ENCODE measurements around the gene USP24.
A peak's percentile ranks its signal among the peaks of the same experiment; 100 is the strongest.

USP24 gene

DNA sequence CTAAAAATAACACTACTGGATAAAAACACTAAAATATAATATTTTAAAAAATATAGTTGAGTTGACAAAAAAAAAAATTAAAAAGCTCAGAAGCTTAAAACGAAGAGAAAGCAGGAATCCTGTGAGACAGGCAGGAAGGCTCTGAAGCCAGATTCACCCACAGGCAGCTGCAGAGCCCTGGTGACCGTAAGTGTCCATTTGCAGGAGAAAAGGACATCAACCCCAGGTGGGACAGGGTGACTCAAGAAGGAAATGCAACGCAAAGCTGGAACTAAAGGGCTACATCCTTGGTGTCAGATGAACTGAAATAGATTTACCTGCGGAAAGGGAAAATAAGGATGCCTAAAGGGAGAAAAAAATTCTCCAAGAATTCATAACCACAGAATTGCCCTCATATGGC is 46.8 kb downstream of the USP24 start:
- no peaks in the 10 kb centered on the region for H3K27me3 Mint-ChIP-seq (ENCODE audit: low read depth)
- peaks cover 14% of the 10 kb centered on the region for H3K4me1 Mint-ChIP-seq
- H3K36me3 Mint-ChIP-seq (ENCODE audit: low read depth) = peaks cover 56% of the 10 kb centered on the region
- no peaks in the 10 kb centered on the region for H3K9me3 Mint-ChIP-seq
- TF ChIP-seq, protein P1, sequence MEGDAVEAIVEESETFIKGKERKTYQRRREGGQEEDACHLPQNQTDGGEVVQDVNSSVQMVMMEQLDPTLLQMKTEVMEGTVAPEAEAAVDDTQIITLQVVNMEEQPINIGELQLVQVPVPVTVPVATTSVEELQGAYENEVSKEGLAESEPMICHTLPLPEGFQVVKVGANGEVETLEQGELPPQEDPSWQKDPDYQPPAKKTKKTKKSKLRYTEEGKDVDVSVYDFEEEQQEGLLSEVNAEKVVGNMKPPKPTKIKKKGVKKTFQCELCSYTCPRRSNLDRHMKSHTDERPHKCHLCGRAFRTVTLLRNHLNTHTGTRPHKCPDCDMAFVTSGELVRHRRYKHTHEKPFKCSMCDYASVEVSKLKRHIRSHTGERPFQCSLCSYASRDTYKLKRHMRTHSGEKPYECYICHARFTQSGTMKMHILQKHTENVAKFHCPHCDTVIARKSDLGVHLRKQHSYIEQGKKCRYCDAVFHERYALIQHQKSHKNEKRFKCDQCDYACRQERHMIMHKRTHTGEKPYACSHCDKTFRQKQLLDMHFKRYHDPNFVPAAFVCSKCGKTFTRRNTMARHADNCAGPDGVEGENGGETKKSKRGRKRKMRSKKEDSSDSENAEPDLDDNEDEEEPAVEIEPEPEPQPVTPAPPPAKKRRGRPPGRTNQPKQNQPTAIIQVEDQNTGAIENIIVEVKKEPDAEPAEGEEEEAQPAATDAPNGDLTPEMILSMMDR (IDR thresholded peaks at IDR 0.05; ENCODE audit: unreplicated experiment in 3 of 3) = no peak
- H3K4me3 Mint-ChIP-seq = no peak overlapping the region
- H3K27ac Mint-ChIP-seq = no peak overlapping the region

DNA sequence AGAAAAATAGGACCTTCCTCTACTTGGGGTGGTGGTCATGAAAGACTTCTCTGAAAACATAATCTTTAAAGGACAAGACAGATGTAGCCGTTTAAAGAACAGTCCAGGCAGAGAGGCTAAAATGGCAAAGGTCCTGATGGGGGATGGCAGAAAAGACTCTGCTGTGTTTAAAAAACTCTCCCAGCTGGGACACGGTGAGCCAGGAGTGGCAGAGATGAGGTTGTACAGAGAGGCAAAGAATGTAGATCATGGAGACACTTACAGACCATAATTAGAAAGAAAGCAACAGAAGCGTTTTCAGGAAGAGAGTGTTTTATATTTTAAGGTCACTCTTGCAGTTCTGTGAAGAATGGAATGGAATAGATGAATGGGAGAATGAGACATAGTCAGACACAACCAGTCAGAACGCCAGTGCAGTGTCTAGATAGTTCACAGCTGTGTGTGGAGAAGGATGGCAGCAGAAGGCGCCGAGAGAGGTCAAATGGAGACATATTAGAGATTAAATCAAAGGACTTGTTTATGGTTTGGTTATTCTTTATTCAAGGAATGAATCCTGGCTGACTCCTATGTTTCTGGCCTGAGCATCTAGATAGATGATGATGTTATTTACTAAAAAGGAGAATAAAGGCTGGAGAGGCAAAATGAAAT is 47.8 kb downstream of the USP24 start:
- no peaks in the 10 kb centered on the region for H3K9me3 Mint-ChIP-seq
- peak overlapping the region in 1 of 3 experiments; percentile 3 for H3K27ac Mint-ChIP-seq
- peaks cover 14% of the 10 kb centered on the region for H3K4me1 Mint-ChIP-seq
- TF ChIP-seq, protein P1 (IDR thresholded peaks at IDR 0.05; ENCODE audit: unreplicated experiment in 3 of 3) = no peak
- H3K36me3 Mint-ChIP-seq (ENCODE audit: low read depth) = peaks cover 55% of the 10 kb centered on the region
- no peaks in the 10 kb centered on the region for H3K27me3 Mint-ChIP-seq (ENCODE audit: low read depth)
- H3K4me3 Mint-ChIP-seq = no peak overlapping the region

DNA sequence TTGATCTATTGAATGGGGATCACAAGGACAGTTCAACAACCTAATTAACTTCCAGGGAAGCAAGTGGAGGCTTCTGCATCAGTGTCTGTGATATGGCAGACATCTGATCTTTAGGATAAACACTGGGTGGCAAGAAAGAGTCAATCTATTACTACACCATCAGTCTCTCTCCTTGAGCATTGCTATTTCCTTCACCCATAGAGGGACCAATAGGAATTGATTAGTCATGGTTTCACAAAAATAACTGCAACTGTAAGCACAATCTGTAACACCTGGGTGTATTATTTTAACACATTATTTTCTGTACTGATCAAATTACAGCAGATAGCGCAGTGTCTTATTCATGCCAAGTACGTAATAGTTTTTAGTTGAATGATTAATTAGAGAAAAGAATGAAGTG is 50.3 kb downstream of the USP24 start:
- Mint-ChIP-seq H3K27ac (no peak overlapping the region), H3K9me3 (no peaks in the 10 kb centered on the region), H3K4me1 (peaks cover 10% of the 10 kb centered on the region), H3K36me3 (ENCODE audit: low read depth) (peaks cover 46% of the 10 kb centered on the region), H3K4me3 (no peak overlapping the region), H3K27me3 (ENCODE audit: low read depth) (no peaks in the 10 kb centered on the region)
- TF ChIP-seq, protein P1 (IDR thresholded peaks at IDR 0.05; ENCODE audit: unreplicated experiment in 3 of 3) = no peak

DNA sequence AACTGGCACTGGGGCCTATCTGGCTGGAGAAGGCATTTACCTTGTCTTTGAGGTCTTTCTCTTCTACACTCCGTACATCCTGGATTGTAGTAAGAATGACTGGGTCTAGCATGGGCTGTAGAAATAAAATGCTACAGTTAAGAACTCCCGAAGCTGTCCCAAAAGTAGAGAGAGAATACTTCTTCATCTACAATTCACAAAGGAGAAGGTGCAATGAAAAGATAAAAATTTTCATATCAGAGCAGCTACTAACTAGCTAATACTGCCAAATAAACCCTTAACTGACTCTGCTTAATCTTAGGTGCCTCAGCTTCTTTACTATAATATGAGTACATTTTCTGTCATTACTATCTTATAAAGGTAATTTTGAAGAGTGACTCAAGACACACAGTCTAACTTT is 55.6 kb downstream of the USP24 start:
- Mint-ChIP-seq H3K9me3 (no peaks in the 10 kb centered on the region), H3K36me3 (ENCODE audit: low read depth) (peaks cover 44% of the 10 kb centered on the region), H3K4me3 (no peak overlapping the region), H3K4me1 (no peaks in the 10 kb centered on the region), H3K27ac (no peak overlapping the region), H3K27me3 (ENCODE audit: low read depth) (no peaks in the 10 kb centered on the region)
- TF ChIP-seq, protein P1 (IDR thresholded peaks at IDR 0.05; ENCODE audit: unreplicated experiment in 3 of 3) = no peak

DNA sequence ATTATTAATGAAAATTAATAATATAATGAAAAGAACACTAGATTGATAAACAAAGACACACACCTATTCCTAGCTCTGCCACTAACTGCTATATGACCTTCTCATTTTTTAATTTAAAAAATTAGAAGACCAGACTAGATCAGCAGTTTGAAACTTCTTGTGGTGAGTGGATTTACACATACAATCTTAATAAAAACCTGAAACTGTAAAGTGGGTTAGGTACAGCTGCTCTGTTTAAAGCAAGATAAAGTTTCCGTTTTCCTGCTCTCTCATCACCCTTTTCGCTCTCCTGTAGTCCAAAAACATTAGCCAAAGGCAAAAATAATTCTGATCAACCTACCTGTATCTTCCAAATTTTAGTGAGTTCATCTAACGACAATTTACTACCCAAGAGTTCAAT is 58.6 kb downstream of the USP24 start:
- H3K36me3 Mint-ChIP-seq (ENCODE audit: low read depth) = peaks cover 54% of the 10 kb centered on the region

DNA sequence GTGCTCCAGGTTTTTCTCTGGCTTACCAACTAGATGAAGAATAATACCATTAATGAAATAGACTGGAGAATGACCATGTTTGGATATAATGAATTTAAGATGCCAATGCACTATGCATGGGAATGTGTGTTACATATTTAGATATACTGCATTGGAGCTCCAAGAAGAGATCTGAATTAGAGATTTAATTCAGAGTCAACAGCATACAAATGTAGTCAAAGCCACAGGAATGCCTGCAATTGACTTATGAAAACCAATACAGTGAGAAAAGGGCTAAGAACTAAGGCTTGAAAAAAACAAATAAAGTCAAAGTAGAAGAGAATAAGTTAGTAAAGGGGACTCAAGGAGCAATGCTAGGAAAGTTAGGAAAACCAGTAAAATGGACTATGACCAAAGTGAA is 59.1 kb downstream of the USP24 start:
- no peak overlapping the region for H3K4me3 Mint-ChIP-seq
- no peak overlapping the region for H3K27ac Mint-ChIP-seq
- H3K4me1 Mint-ChIP-seq = no peaks in the 10 kb centered on the region

More for the DNA sequence above, 58.6 kb downstream of the USP24 start:
- no peaks in the 10 kb centered on the region for H3K27me3 Mint-ChIP-seq (ENCODE audit: low read depth)
- TF ChIP-seq, protein P1 (IDR thresholded peaks at IDR 0.05; ENCODE audit: unreplicated experiment in 3 of 3) = no peak
- H3K9me3 Mint-ChIP-seq = no peaks in the 10 kb centered on the region
- no peak overlapping the region for H3K4me3 Mint-ChIP-seq
- H3K4me1 Mint-ChIP-seq = no peaks in the 10 kb centered on the region
- no peak overlapping the region for H3K27ac Mint-ChIP-seq

More for the DNA sequence above, 59.1 kb downstream of the USP24 start:
- Mint-ChIP-seq H3K27me3 (ENCODE audit: low read depth) (no peaks in the 10 kb centered on the region), H3K36me3 (ENCODE audit: low read depth) (peaks cover 58% of the 10 kb centered on the region), H3K9me3 (no peaks in the 10 kb centered on the region)
- TF ChIP-seq, protein P1 (IDR thresholded peaks at IDR 0.05; ENCODE audit: unreplicated experiment in 3 of 3) = no peak

Data from nephron (organoid).